GM11168 (cell line): ENCODE data around the gene ARHGAP21.

Experiments used
- in situ Hi-C: fragments of 300-500 bp; cut with MboI; formaldehyde crosslinking; loops from one replicate; pipeline ENCODE4 v1.12.0; 2022; ENCODE audit warnings: low sequenced_read_pairs; ENCODE audit not compliant: unreplicated experiment

The ARHGAP21 gene

GRCh38 chr10:24590697-24591457 lies 132.8 kb downstream of the ARHGAP21 start:
- in situ Hi-C loops: no loop called here

GRCh38 chr10:24589265-24589664 lies 134.4 kb downstream of the ARHGAP21 start:
- in situ Hi-C loops: no loop called here

GRCh38 chr10:24579906-24580305 lies 143.8 kb downstream of the ARHGAP21 start:
- in situ Hi-C loops: no loop called here

- in situ Hi-C loops: no loop called here
Measured at GRCh38 chr10:24579448-24579847, 144.2 kb downstream of the ARHGAP21 start.

GRCh38 chr10:24575481-24576002 lies 148.1 kb downstream of the ARHGAP21 start:
- in situ Hi-C loops: no loop called here

GRCh38 chr10:24574578-24575155 lies 149.0 kb downstream of the ARHGAP21 start:
- in situ Hi-C loops: no loop called here

- in situ Hi-C loops: no loop called here
Measured at GRCh38 chr10:24574161-24574560, 149.5 kb downstream of the ARHGAP21 start.

GRCh38 chr10:24571870-24572450 lies 151.7 kb downstream of the ARHGAP21 start:
- in situ Hi-C loops: no loop called here

- in situ Hi-C loops: no loop called here
Measured at GRCh38 chr10:24570658-24571426, 152.8 kb downstream of the ARHGAP21 start.

- in situ Hi-C loops: no loop called here
Measured at GRCh38 chr10:24569828-24570657, 153.6 kb downstream of the ARHGAP21 start.

- in situ Hi-C loops: no loop called here
Measured at GRCh38 chr10:24569330-24569796, 154.3 kb downstream of the ARHGAP21 start.

- in situ Hi-C loops: no loop called here
Measured at GRCh38 chr10:24568042-24568441, 155.6 kb downstream of the ARHGAP21 start.

- in situ Hi-C loops: no loop called here
Measured at GRCh38 chr10:24561453-24561852, 162.2 kb downstream of the ARHGAP21 start.

- in situ Hi-C loops: no loop called here
Measured at GRCh38 chr10:24556750-24557742, 166.6 kb downstream of the ARHGAP21 start.

GRCh38 chr10:24556126-24556749 lies 167.4 kb downstream of the ARHGAP21 start:
- in situ Hi-C loops: no loop called here

GRCh38 chr10:24554036-24554435 lies 169.7 kb downstream of the ARHGAP21 start:
- in situ Hi-C loops: no loop called here

- in situ Hi-C loops: no loop called here
Measured at GRCh38 chr10:24553051-24553612, 170.6 kb downstream of the ARHGAP21 start.
